WTC11 (cell line): ENCODE results near the gene STON1. TPM values are rescaled to one million over a fixed set of nuclear protein-coding genes. Genes with fewer than 3 reads are reported as not detected.

Source experiments
- ATAC-seq: fragments of 200-7000 bp; cut with Tn5 transposase; 2 replicates; pipeline ENCODE4 v1.10.0; 2021; ENCODE audit warnings: mild to moderate bottlenecking, moderate library complexity
- CTCF ChIA-PET: fragments of 300-600 bp; sonication (Branson Sonifier 250); formaldehyde crosslinking; loops from one replicate; lab custom pipeline; 2021; ENCODE audit warnings: antibody characterized with exemption; lab: Charles Lee
- POLR2A ChIA-PET: fragments of 350-600 bp; sonication (Branson Sonifier 250); formaldehyde crosslinking; loops from one replicate; lab custom pipeline; 2021; ENCODE audit warnings: antibody characterized with exemption; lab: Charles Lee
- DNase-seq: peaks from one replicate; pipeline ENCODE4 v3.0.0; 2021; ENCODE audit warnings: low spot score
- H3K27ac Mint-ChIP-seq: 2 replicates; pipeline ENCODE4 v1.8.0; 2021; ENCODE audit warnings: mixed read lengths
- H3K27me3 Mint-ChIP-seq: 2 replicates; pipeline ENCODE4 v1.8.0; 2021; ENCODE audit warnings: low read depth, mild to moderate bottlenecking, moderate library complexity, mixed read lengths
- H3K36me3 Mint-ChIP-seq: 2 replicates; pipeline ENCODE4 v1.8.0; 2021; ENCODE audit warnings: mixed read lengths
- H3K4me1 Mint-ChIP-seq: 2 replicates; pipeline ENCODE4 v1.8.0; 2022; ENCODE audit warnings: mixed read lengths
- H3K4me3 Mint-ChIP-seq: 2 replicates; pipeline ENCODE4 v1.8.0; 2021; ENCODE audit warnings: mild to moderate bottlenecking, moderate library complexity, mixed read lengths
- H3K9me3 Mint-ChIP-seq: 2 replicates; pipeline ENCODE4 v1.8.0; 2021; ENCODE audit warnings: mixed read lengths
- ATF1 ChIP-seq: sonication (generic); formaldehyde crosslinking; IDR thresholded peaks from 2 replicates; pipeline ENCODE4 v1.8.1; 2023; ENCODE audit warnings: mild to moderate bottlenecking, moderate library complexity, missing genetic modification reagents
- CBFB ChIP-seq: sonication (generic); formaldehyde crosslinking; IDR thresholded peaks from 2 replicates; pipeline ENCODE4 v1.8.1; 2022; ENCODE audit warnings: mild to moderate bottlenecking, low read depth, missing genetic modification reagents
- CREB1 ChIP-seq: sonication (generic); formaldehyde crosslinking; IDR thresholded peaks from 2 replicates; pipeline ENCODE4 v1.8.0; 2023; ENCODE audit warnings: mild to moderate bottlenecking, missing genetic modification reagents
- ESRRA ChIP-seq: sonication (generic); formaldehyde crosslinking; IDR thresholded peaks from 2 replicates; pipeline ENCODE4 v1.8.1; 2022; ENCODE audit warnings: mild to moderate bottlenecking, missing genetic modification reagents, borderline replicate concordance
- FOXK1 ChIP-seq: sonication (generic); formaldehyde crosslinking; IDR thresholded peaks from 2 replicates; pipeline ENCODE4 v1.8.0; 2022; ENCODE audit warnings: mild to moderate bottlenecking, moderate library complexity, missing genetic modification reagents
- GABPB1 ChIP-seq: sonication (generic); formaldehyde crosslinking; IDR thresholded peaks from 2 replicates; pipeline ENCODE4 v1.8.1; 2023; ENCODE audit warnings: mild to moderate bottlenecking, missing genetic modification reagents
- JAZF1 ChIP-seq: fragments of 250-450 bp; sonication (Bioruptor Pico); IDR thresholded peaks from 2 replicates; pipeline ENCODE4 v1.9.0; 2021; ENCODE audit warnings: moderate library complexity, mild to moderate bottlenecking, inconsistent platforms
- JUN ChIP-seq: sonication (generic); formaldehyde crosslinking; IDR thresholded peaks from 2 replicates; pipeline ENCODE4 v1.8.0; 2023; ENCODE audit warnings: mild to moderate bottlenecking, missing genetic modification reagents
- KAT7 ChIP-seq: sonication (generic); formaldehyde crosslinking; IDR thresholded peaks from 2 replicates; pipeline ENCODE4 v1.8.1; 2023; ENCODE audit warnings: missing genetic modification reagents, mild to moderate bottlenecking, borderline replicate concordance
- MXD4 ChIP-seq: fragments of 250-450 bp; sonication (Bioruptor Pico); IDR thresholded peaks from 2 replicates; pipeline ENCODE4 v1.8.0; 2021; ENCODE audit warnings: mild to moderate bottlenecking, moderate library complexity, borderline replicate concordance
- NFE2L1 ChIP-seq: sonication (generic); formaldehyde crosslinking; IDR thresholded peaks from 2 replicates; pipeline ENCODE4 v1.8.1; 2023; ENCODE audit warnings: missing genetic modification reagents
- NFYB ChIP-seq: sonication (generic); formaldehyde crosslinking; conservative IDR thresholded peaks from 2 replicates; pipeline ENCODE4 v1.8.0; 2022; ENCODE audit warnings: low read depth, missing genetic modification reagents
- TEAD1 ChIP-seq: sonication (generic); formaldehyde crosslinking; IDR thresholded peaks from 2 replicates; pipeline ENCODE4 v1.8.0; 2022; ENCODE audit warnings: mild to moderate bottlenecking, missing genetic modification reagents
- TEAD4 ChIP-seq: sonication (generic); formaldehyde crosslinking; IDR thresholded peaks from 2 replicates; pipeline ENCODE4 v1.8.0; 2022; ENCODE audit warnings: mild to moderate bottlenecking, missing genetic modification reagents
- TP53 ChIP-seq: sonication (generic); formaldehyde crosslinking; IDR thresholded peaks from 2 replicates; pipeline ENCODE4 v1.8.1; 2023; ENCODE audit warnings: mild to moderate bottlenecking, missing genetic modification reagents
- ZBTB21 ChIP-seq: sonication (generic); formaldehyde crosslinking; IDR thresholded peaks from 2 replicates; pipeline ENCODE4 v1.8.1; 2023; ENCODE audit warnings: mild to moderate bottlenecking, missing genetic modification reagents, borderline replicate concordance
- ZNF671 ChIP-seq: fragments of 250-450 bp; sonication (Bioruptor Pico); IDR thresholded peaks from 2 replicates; pipeline ENCODE4 v1.8.0; 2021; ENCODE audit warnings: mild to moderate bottlenecking
- total RNA-seq: library from RNA; stranded (reverse); gene quantifications from 3 replicates; pipeline ENCODE4 v1.2.3, GENCODE V29; 2021
- TF ChIP-seq, protein P1 (sequence below): fragments of 250-450 bp; sonication (Bioruptor Pico); conservative IDR thresholded peaks from 2 replicates; pipeline ENCODE4 v1.9.0; 2021; ENCODE audit warnings: mild to moderate bottlenecking
- TF ChIP-seq, protein P2 (sequence below): sonication (generic); formaldehyde crosslinking; IDR thresholded peaks from 2 replicates; pipeline ENCODE4 v1.8.1; 2023; ENCODE audit warnings: mild to moderate bottlenecking, missing genetic modification reagents, moderate library complexity
- TF ChIP-seq, protein P3 (sequence below): sonication (generic); formaldehyde crosslinking; IDR thresholded peaks from 2 replicates; pipeline ENCODE4 v1.8.0; 2022; ENCODE audit warnings: mild to moderate bottlenecking, missing genetic modification reagents
- TF ChIP-seq, protein P4 (sequence below): fragments of 250-450 bp; sonication (Bioruptor Pico); IDR thresholded peaks from 2 replicates; pipeline ENCODE4 v1.9.0; 2021; ENCODE audit warnings: mild to moderate bottlenecking
- TF ChIP-seq, protein P5 (sequence below): sonication (generic); formaldehyde crosslinking; IDR thresholded peaks from 2 replicates; pipeline ENCODE4 v1.8.0; 2022; ENCODE audit warnings: mild to moderate bottlenecking, missing genetic modification reagents
- TF ChIP-seq, protein P6 (sequence below): sonication (generic); formaldehyde crosslinking; IDR thresholded peaks from 2 replicates; pipeline ENCODE4 v1.8.1; 2023; ENCODE audit warnings: mild to moderate bottlenecking, missing genetic modification reagents
- TF ChIP-seq, protein P7 (sequence below): fragments of 250-450 bp; sonication (Bioruptor Pico); IDR thresholded peaks from 2 replicates; pipeline ENCODE4 v1.9.0; 2021; ENCODE audit warnings: mild to moderate bottlenecking

The STON1 gene
- total RNA-seq, 1 experiment from 2014 or later = 11.0 TPM

DNA sequence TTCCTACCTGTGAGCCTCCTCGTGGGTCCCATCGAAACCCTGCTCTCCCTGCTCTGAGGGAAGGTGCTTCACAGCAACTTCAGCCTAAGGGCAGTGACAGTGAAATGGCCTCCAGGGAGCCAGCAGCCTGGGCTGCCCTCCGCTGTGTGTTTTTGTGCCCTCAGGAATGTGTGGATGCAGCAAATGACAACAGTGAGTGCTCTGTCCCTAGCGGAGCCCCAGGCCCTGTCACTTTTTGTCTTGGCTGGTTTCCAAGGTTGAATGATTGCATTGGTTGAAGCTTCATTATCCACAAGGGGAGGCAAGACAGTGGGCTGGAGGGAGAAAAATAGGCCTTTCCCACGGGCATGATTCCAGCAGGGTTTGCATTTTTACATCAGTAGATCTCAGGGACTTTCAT is 42.9 kb downstream of the STON1 start:
- TF ChIP-seq, protein P1, sequence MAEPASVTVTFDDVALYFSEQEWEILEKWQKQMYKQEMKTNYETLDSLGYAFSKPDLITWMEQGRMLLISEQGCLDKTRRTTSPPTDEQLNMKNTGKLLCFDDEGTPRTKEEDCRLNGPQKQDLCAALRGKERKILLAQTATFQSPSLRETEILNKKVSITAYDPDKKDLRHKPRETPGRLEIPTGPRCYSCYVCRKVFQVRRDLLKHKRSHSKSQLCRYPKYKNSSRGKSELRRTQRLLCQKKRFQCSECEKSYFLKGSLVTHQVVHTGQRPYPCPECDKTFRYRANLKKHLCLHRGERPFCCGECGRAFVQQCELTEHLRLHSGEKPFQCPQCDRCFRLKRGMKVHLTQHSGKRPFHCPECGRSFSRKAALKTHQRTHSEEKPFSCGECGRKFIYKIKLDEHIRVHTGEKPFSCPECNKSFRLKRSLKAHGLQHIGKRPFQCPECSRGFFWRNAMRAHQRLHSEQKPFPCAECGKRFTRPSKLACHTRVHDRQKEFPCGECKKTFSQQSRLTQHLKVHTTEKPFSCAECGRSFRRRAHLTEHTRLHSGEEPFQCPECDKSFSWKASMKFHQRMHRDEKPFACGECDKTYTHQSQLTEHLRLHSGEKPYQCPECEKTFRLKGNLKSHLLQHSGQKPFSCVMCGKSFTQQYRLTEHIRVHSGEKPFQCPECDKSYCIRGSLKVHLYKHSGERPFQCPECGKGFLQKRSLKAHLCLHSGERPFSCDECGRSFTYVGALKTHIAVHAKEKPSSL = no peak
- 0 out of 2 replicates have a peak, but pooled peaks have one; percentile 13 for TF ChIP-seq GABPB1 (CRISPR knock-in tag)
- ChIA-PET CTCF (interaction anchor here (1.1 kb wide), 1 partner anchor 16 kb away, joined by 5 read pairs; no protein-coding TSS in a partner anchor), POLR2A (interaction anchor here (0.6 kb wide), 1 partner anchor 67 kb away, joined by 3 read pairs; no protein-coding TSS in a partner anchor)
- peak; percentile 13 for DNase-seq
- no peaks in the 10 kb centered on the region; the same call in 1 of the 2 replicates for H3K36me3 Mint-ChIP-seq
- no peaks in the 10 kb centered on the region for H3K9me3 Mint-ChIP-seq
- H3K27ac Mint-ChIP-seq = 0 out of 2 replicates have a peak overlapping the region, but pooled peaks have one; percentile 8
- ATAC-seq = peak; percentile 83
- no peak overlapping the region for H3K4me3 Mint-ChIP-seq
- H3K4me1 Mint-ChIP-seq = no peaks in the 10 kb centered on the region
- no peaks in the 10 kb centered on the region for H3K27me3 Mint-ChIP-seq

DNA sequence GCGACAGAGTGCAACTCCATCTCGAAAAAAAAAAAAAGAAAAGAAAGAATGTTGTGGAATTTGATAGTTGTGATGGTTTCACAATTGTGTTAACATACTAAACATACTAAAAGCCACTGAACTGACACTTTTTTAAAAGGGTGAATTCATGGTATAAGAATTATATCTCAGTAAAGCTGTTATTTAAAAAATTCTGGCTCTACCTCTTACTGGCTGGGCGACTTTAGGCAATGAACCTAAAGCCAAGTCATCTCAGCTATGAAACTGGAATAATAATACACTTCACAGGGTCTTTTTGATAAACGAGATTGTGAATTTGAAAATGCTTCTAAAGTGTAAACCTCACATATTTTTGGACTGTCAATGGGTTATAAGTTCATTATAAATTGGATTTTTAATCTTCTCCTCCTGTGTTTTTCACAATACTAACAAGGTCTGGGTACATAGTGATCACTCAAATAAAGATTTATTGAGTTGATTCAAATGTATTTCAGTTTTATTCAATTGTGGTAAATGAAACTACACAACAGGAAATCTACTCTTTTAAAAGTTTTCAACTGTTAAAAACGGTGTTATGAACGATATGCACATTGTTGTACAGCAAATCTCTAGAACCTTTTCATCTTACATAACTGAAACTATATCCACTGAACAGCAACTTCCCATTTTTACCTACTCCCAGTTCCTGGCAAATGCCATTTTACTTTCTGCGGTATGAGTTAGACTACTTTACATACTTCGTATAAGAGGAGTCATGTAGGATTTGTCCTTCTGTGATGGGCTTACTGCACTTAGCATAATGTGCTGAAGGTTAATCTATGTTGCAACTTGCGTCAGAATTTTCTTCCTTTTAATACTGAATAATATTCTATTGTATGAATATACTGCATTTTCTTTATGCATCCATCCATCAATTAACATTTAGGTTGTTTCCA is 44.7 kb downstream of the STON1 start:
- no peak for TF ChIP-seq TEAD4 (CRISPR knock-in tag)
- TF ChIP-seq, protein P2, sequence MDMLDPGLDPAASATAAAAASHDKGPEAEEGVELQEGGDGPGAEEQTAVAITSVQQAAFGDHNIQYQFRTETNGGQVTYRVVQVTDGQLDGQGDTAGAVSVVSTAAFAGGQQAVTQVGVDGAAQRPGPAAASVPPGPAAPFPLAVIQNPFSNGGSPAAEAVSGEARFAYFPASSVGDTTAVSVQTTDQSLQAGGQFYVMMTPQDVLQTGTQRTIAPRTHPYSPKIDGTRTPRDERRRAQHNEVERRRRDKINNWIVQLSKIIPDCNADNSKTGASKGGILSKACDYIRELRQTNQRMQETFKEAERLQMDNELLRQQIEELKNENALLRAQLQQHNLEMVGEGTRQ (CRISPR knock-in tag) = no peak
- no peak for TF ChIP-seq TEAD1 (CRISPR knock-in tag)
- TF ChIP-seq JAZF1 (CRISPR knock-in tag) = no peak
- TF ChIP-seq NFYB (CRISPR knock-in tag) = no peak
- TF ChIP-seq ZBTB21 (CRISPR knock-in tag) = no peak
- TF ChIP-seq CREB1 = no peak
- no peak for TF ChIP-seq JUN (CRISPR knock-in tag)
- TF ChIP-seq, protein P3, sequence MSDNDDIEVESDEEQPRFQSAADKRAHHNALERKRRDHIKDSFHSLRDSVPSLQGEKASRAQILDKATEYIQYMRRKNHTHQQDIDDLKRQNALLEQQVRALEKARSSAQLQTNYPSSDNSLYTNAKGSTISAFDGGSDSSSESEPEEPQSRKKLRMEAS (CRISPR knock-in tag) = no peak
- TF ChIP-seq ESRRA = no peak
- TF ChIP-seq, protein P4, sequence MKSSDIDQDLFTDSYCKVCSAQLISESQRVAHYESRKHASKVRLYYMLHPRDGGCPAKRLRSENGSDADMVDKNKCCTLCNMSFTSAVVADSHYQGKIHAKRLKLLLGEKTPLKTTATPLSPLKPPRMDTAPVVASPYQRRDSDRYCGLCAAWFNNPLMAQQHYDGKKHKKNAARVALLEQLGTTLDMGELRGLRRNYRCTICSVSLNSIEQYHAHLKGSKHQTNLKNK = no peak
- no peak for TF ChIP-seq CBFB
- Mint-ChIP-seq H3K36me3 (no peaks in the 10 kb centered on the region; the same call in 1 of the 2 replicates), H3K9me3 (no peaks in the 10 kb centered on the region), H3K4me1 (no peaks in the 10 kb centered on the region), H3K27me3 (no peaks in the 10 kb centered on the region; the same call in 1 of the 2 replicates), H3K27ac (no peak overlapping the region), H3K4me3 (no peak overlapping the region)
- DNase-seq (no peak), ATAC-seq (no peak)
- ChIA-PET CTCF (interaction anchor here (1.0 kb wide), 1 partner anchor 15 kb away, joined by 3 read pairs; no protein-coding TSS in a partner anchor), POLR2A (no interaction called here)

DNA sequence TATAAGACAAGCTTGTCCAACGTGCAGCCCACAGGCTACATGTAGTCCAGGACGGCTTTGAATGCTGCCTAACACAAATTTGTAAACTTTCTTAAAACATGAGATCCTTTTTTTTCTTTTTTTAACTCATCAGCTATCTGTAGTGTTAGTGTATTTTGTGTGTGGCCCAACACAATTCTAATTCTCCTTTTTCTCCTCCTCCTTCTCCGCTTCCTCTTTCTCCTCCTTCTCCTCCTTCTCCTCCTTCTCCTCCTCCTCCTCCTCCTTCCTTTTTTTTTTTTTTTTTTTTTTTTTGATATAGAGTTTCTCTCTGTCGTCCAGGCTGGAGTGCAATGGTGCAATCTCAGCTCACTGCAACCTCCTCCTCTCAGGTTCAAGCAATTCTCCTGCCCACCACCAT is 48.4 kb downstream of the STON1 start:
- ChIA-PET CTCF (no interaction called here), POLR2A (no interaction called here)
- DNase-seq (no peak), ATAC-seq (no peak)
- Mint-ChIP-seq H3K4me3 (no peak overlapping the region), H3K27ac (no peak overlapping the region), H3K36me3 (peaks cover 22% of the 10 kb centered on the region), H3K9me3 (no peaks in the 10 kb centered on the region), H3K4me1 (no peaks in the 10 kb centered on the region), H3K27me3 (no peaks in the 10 kb centered on the region; the same call in 1 of the 2 replicates)
- no peak for TF ChIP-seq KAT7 (CRISPR knock-in tag)
- TF ChIP-seq, protein P5, sequence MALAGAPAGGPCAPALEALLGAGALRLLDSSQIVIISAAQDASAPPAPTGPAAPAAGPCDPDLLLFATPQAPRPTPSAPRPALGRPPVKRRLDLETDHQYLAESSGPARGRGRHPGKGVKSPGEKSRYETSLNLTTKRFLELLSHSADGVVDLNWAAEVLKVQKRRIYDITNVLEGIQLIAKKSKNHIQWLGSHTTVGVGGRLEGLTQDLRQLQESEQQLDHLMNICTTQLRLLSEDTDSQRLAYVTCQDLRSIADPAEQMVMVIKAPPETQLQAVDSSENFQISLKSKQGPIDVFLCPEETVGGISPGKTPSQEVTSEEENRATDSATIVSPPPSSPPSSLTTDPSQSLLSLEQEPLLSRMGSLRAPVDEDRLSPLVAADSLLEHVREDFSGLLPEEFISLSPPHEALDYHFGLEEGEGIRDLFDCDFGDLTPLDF = no peak
- TF ChIP-seq TP53 (CRISPR knock-in tag) = no peak
- TF ChIP-seq, protein P6, sequence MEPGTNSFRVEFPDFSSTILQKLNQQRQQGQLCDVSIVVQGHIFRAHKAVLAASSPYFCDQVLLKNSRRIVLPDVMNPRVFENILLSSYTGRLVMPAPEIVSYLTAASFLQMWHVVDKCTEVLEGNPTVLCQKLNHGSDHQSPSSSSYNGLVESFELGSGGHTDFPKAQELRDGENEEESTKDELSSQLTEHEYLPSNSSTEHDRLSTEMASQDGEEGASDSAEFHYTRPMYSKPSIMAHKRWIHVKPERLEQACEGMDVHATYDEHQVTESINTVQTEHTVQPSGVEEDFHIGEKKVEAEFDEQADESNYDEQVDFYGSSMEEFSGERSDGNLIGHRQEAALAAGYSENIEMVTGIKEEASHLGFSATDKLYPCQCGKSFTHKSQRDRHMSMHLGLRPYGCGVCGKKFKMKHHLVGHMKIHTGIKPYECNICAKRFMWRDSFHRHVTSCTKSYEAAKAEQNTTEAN (CRISPR knock-in tag) = no peak
- no peak for TF ChIP-seq MXD4 (CRISPR knock-in tag)
- TF ChIP-seq ATF1 = no peak
- TF ChIP-seq FOXK1 (CRISPR knock-in tag) = no peak
- TF ChIP-seq, protein P7, sequence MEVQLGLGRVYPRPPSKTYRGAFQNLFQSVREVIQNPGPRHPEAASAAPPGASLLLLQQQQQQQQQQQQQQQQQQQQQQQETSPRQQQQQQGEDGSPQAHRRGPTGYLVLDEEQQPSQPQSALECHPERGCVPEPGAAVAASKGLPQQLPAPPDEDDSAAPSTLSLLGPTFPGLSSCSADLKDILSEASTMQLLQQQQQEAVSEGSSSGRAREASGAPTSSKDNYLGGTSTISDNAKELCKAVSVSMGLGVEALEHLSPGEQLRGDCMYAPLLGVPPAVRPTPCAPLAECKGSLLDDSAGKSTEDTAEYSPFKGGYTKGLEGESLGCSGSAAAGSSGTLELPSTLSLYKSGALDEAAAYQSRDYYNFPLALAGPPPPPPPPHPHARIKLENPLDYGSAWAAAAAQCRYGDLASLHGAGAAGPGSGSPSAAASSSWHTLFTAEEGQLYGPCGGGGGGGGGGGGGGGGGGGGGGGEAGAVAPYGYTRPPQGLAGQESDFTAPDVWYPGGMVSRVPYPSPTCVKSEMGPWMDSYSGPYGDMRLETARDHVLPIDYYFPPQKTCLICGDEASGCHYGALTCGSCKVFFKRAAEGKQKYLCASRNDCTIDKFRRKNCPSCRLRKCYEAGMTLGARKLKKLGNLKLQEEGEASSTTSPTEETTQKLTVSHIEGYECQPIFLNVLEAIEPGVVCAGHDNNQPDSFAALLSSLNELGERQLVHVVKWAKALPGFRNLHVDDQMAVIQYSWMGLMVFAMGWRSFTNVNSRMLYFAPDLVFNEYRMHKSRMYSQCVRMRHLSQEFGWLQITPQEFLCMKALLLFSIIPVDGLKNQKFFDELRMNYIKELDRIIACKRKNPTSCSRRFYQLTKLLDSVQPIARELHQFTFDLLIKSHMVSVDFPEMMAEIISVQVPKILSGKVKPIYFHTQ (CRISPR knock-in tag) = no peak
- TF ChIP-seq ZNF671 = no peak
- TF ChIP-seq NFE2L1 (CRISPR knock-in tag) = no peak
